Colon (tissue), 2 donors: ENCODE results near the gene THSD7B.
"Not testable (repeated sequence)": the region's sequence is repeated elsewhere in the genome, so short reads cannot be mapped to it uniquely, and the experiment has no call there.

ENCODE experiments used
- FAIRE-seq: peaks from 2 replicates; lab custom pipeline; 2012; peaks lifted over from hg19 to GRCh38; lab: Jason Lieb, UNC
- donor health status: control.
- donor health status: control.

THSD7B gene

GRCh38 chr2:137254052-137254451 lies 488.7 kb downstream of the THSD7B start:
- FAIRE-seq, result no peak

DNA sequence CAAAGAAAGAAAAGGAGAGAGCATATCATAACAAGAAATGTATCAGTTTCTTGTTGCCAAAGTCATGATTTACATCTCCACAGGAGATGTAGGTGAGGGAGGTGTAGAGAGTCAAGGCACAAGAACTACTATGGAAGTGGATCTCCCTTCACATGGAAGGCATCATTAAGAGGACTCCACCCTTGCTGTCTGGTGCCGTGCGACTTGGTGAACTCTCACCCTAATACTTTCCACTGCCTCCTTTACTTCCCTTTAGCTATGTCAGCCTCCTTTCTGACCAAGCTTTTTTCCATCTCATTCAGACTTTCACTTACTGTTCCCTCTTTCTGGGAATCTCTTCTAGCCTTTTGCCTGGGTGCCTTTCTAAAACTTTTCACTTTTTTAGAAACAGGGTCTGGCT lies 490.0 kb downstream of the THSD7B start:
- no peak for FAIRE-seq

- FAIRE-seq, result no peak
These were observed 490.6 kb downstream of the THSD7B start for GRCh38 chr2:137255990-137256389.

- FAIRE-seq, result no peak
These were observed 496.7 kb downstream of the THSD7B start for GRCh38 chr2:137261881-137262585.

DNA sequence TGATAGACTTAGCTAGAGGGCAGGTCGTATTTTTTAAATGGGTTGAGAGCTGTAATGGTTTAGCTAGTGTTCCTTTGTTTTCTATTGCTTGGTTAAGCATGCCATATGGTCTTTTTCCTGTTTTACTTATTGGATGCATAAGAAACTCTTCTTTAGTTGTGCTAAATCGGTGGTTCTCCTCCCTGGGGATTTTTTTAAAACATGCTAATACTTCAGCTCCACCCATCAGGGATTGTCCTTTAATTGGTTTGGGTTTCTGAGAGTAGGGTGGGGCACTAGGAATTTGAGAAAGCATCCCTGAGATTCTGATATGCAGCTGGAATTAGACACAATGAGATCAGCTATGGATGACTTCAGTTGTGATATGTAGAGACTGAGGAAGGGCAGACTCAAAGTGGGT lies 497.2 kb downstream of the THSD7B start:
- FAIRE-seq, result no peak

DNA sequence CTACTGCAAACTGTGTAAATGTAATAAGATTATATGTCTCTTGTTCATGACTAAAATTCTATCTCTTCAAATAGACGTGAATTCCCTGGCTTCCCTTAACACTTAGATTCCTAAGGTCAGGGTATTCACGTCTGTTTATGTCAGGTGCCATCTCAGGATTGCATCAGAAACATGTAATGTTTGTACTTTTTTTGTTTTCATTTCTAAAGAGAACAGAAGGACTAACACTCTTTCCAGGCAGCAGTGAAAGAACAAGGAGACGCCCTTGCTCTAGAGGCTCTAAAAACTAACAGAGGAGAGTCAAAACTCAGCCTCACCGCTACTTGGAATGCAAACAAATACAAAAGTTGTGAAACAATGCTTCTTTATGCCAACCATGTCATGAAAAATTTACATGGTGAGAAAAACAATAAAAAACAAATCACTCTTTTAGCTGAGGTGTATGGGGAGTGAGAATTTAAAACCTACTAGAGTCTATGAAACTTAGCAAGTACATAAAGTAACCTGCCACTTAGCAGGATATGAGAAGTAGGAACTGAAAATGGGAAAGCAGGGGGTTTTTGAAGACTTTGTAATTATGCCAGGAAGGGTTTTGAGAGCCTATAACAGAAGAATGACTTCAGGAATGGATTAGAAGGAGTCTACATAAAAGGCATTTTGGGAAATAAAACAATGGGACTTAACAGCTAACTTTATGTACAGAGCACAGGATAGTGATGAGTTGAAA lies 522.7 kb downstream of the THSD7B start:
- FAIRE-seq, result no peak

DNA sequence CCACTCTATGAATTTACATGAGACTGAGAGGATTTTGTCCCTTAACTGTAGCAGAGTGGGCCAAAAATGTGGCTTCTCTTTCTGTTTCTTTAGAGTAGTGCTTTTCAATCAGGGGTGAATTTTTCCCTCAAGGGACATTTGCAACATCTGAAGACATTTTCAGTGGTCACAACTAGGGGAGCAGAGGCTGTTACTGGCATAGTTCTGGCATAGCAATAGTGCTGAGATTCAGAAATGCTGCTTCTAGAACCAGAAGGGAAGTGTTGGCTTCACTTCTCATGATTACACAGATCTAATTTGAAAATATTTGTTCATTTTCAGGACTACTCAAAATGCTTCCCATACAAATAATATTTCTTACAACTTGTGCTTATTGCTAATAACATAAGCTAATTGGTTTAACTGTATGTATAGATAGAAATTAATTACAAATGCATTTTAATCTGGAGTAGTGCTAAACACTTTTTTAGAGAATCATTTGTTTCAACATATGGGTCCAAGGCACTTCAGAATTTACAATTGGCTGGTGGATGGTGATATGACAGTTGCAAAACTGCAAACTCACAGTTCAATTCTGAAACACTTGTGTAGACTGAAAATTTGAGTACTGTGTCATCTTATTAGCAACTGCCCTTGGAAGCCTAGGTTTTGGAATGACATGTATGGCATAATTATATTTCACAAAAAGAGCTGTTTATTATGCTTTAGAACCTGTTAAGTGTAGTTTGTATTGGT lies 526.7 kb downstream of the THSD7B start:
- FAIRE-seq, result no peak

DNA sequence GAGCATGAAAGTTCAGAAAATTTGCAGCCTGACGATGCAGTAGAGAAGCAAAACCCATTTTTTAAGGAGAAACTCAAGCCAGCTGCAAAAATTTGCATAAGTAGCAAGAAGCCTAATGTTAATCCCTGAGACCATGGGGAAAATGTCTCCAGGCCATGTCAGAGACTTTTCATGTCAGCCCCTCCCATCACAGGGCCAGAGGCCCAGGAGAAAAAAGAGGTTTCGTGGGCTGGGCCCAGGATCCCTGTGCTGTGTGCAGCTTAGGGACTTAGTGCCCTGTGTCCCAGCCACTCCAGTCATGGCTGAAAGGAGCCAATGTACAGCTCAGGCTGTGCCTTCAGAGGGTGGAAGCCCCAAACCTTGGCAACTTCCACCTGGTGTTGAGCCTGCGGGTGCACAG lies 533.0 kb downstream of the THSD7B start:
- FAIRE-seq, result no peak

- FAIRE-seq, result no peak
These were observed 535.6 kb downstream of the THSD7B start for GRCh38 chr2:137300987-137301386.

- no peak for FAIRE-seq
These were observed 537.6 kb downstream of the THSD7B start for GRCh38 chr2:137302957-137303356.

DNA sequence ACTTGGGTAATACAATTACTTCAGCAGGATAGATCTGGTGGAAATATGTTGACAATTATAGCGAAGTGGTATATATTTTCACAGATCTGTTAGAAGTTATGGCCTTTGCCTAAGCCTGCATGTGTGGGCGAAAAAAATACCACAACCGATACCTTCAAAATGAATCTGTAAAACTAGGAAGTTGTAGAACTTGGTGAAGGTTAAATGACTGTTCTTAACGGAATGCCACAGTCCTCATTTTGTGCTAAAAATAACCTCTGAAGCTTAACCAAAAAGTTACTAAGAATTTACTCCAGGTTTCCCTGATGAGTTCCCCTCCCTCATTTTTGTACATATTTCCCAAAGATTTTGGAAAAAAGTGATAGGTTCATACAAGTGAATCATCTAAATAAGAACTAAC lies 550.7 kb downstream of the THSD7B start:
- no peak for FAIRE-seq

- FAIRE-seq, result no peak
These were observed 556.2 kb downstream of the THSD7B start for GRCh38 chr2:137321566-137321965.

DNA sequence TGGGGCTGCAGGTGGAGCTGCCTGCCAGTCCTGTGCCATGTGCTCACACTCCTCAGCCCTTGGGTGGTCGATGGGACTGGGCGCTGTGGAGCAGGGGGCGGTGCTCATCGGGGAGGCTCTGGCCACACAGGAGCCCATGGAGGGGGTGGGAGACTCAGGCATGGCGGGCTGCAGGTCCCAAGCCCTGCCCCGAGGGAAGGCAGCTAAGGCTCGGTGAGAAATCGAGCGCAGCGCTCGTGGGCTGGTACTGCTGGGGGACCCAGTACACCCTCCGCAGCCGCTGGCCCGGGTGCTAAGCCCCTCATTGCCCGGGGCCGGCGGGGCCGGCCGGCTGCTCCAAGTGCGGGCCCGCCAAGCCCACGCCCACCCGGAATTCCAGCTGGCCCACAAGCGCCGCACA lies 566.2 kb downstream of the THSD7B start:
- not testable (repeated sequence) for FAIRE-seq

DNA sequence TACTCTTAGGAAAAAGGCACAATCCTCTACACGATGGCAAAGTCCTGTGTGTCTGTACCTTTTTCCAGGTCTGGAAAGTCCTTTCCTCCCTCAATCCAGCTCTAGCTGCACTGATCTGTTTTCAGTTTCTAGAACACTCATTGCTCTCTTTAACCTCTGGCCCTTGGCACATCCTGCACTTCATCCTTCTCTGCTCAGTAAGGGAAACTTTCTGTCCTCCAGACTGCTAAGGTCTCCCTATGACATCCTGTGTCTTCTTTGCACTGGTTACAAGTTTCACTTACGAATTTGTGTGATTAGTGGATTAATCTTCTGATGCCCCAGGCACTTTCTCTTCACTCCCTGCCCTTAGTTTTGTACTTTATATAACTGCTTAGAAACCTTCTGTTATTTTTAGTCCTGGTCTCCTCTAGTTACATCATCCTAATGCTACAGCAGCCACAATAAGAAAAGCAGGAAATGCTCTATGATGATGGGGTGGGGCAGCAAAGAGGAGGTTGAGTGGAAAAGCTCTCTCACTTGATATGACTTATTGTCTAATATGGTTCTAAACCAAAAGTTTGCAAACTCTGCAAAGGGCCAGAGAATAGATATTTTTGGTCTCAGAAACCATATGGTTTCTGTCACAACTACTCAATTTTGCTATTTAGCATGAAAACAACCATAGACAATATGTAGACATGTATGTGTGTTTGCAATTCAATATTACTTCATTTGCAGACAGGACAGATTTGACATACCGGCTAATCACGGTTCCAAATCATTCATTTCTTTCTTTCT lies 568.2 kb downstream of the THSD7B start:
- FAIRE-seq, result no peak

DNA sequence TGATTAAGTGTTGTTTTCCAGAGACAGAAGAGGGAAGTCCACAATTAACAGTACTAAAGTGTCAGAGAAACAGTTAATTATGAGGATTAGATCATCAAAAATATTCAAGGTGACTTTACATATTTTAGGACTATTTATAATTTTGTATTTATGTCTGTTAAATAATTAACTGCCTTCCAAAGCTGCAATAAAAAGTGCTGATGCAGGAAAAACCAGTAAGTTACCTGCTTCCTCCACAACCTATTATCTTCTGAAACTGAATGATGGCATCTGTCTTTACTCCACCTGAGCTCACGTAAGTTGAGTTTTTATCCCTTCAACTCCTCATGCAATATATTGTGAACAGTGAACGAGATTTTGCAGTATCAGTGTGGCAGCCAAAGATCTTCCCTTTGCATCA lies 570.7 kb downstream of the THSD7B start:
- no peak for FAIRE-seq

DNA sequence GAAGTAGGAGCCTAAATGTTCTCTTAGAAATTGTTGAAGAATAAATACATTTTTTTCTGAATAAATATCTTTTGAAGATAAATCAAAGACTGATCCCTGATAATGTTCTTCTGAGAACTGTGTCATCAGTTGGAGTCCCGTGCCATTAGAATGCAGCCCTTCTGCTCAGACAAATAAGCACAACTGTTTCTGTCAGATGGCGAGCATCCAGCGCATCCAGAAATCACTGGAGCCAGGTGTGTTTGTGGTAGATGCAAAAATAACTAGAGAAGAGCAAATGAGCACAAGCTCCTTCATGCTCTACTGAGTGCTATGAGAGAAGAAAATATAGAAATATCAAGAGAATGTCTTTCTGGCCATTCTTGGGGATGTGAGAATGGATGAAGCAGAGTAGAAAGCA lies 573.7 kb downstream of the THSD7B start:
- no peak for FAIRE-seq

- no peak for FAIRE-seq
These were observed 580.6 kb downstream of the THSD7B start for GRCh38 chr2:137345994-137346393.

DNA sequence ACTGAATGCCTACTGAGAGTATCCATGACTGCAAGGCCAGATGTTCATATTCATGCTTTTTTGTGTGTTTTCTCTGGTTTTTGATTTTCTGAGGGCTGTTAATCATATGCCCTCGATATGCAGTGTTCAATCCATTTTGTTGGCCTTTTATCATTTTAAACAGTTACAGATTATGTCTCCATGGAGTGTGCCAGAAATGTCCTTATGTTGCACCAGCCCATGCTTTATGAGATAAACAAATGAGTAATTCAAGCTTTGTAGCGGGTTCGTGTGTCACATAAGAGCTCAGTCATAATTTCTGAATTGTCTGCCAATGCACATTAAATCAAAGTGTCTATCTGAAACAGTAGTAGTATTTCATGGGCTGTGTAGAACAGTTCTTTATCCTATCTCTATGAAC lies 583.0 kb downstream of the THSD7B start:
- no peak for FAIRE-seq

DNA sequence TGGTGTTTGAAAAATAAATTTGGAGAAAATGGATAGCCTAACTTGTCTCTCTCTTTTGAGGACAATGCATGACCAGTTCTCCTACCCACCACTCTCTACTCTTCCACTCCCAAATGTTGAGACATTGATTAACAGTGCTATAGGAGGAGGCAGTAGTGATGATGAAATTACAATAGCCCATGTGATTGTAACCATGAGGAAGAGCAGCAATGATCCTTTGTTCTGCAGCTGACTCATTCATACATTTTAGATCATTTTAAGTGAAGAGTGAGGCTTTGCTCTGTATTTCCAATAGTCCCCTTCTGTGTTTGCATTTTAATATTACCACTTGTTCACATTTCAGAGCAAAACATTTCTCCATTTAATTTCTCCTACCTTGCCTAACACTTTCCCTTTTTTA lies 592.3 kb downstream of the THSD7B start:
- no peak for FAIRE-seq

- no peak for FAIRE-seq
These were observed 602.0 kb downstream of the THSD7B start for GRCh38 chr2:137367361-137367760.

GRCh38 chr2:137369106-137369505 lies 603.8 kb downstream of the THSD7B start:
- no peak for FAIRE-seq

GRCh38 chr2:137379186-137379585 lies 613.8 kb downstream of the THSD7B start:
- no peak for FAIRE-seq
